MM.1S (cell line): ENCODE results near the gene LOXHD1.

Source experiments
- DNase-seq: peaks from one replicate; pipeline ENCODE4 v3.0.0-alpha.2; 2015
- H2AFZ ChIP-seq: fragments of 300-600 bp; sonication (generic); 2 replicates; pipeline ENCODE4 v1.6.0; 2016; ENCODE audit warnings: antibody characterized with exemption, low read length
- H3F3A ChIP-seq: fragments of 300-600 bp; sonication (generic); 2 replicates; pipeline ENCODE4 v1.6.1; 2016; ENCODE audit warnings: mild to moderate bottlenecking, antibody characterized with exemption, low read length, moderate library complexity, mixed read lengths; ENCODE audit not compliant: insufficient read depth
- H3K27ac ChIP-seq: fragments of 300-600 bp; sonication (generic); 2 replicates; pipeline ENCODE4 v1.5.1; 2016; ENCODE audit warnings: mild to moderate bottlenecking, low read length
- H3K27me3 ChIP-seq: fragments of 300-600 bp; sonication (generic); replicated peaks from 2 replicates; pipeline ENCODE4 v1.6.0; 2016; ENCODE audit warnings: low read length; ENCODE audit not compliant: insufficient read depth
- H3K36me3 ChIP-seq: fragments of 300-600 bp; sonication (generic); replicated peaks from 2 replicates; pipeline ENCODE4 v1.6.1; 2016; ENCODE audit warnings: mild to moderate bottlenecking, low read length, mixed read lengths; ENCODE audit not compliant: insufficient read depth
- H3K4me1 ChIP-seq: fragments of 300-600 bp; sonication (generic); 2 replicates; pipeline ENCODE4 v1.6.1; 2016; ENCODE audit warnings: low read length, mixed read lengths
- H3K4me2 ChIP-seq: fragments of 300-600 bp; sonication (generic); 2 replicates; pipeline ENCODE4 v1.6.0; 2016; ENCODE audit warnings: low read depth, low read length
- H3K4me3 ChIP-seq: fragments of 300-600 bp; sonication (generic); 2 replicates; pipeline ENCODE4 v1.5.1; 2016; ENCODE audit warnings: low read length, mixed read lengths
- H3K79me2 ChIP-seq: fragments of 300-600 bp; sonication (generic); 2 replicates; pipeline ENCODE4 v1.6.1; 2016; ENCODE audit warnings: mixed run types, low read length, mixed read lengths
- H3K9ac ChIP-seq: fragments of 300-600 bp; sonication (generic); 2 replicates; pipeline ENCODE4 v1.6.1; 2016; ENCODE audit warnings: low read length, mixed read lengths
- H3K9me2 ChIP-seq: fragments of 300-600 bp; sonication (generic); replicated peaks from 2 replicates; pipeline ENCODE4 v1.6.1; 2016; ENCODE audit warnings: mild to moderate bottlenecking, low read length, mixed read lengths; ENCODE audit not compliant: insufficient read depth
- H3K9me3 ChIP-seq: fragments of 300-600 bp; sonication (generic); replicated peaks from 2 replicates; pipeline ENCODE4 v1.6.1; 2016; ENCODE audit warnings: mild to moderate bottlenecking, low read length, mixed read lengths; ENCODE audit not compliant: insufficient read depth
- H4K20me1 ChIP-seq: fragments of 300-600 bp; sonication (generic); 2 replicates; pipeline ENCODE4 v1.6.1; 2016; ENCODE audit warnings: mild to moderate bottlenecking, low read length, moderate library complexity, mixed read lengths; ENCODE audit not compliant: insufficient read depth
- EZH2 ChIP-seq: fragments of 300-600 bp; sonication (generic); optimal IDR thresholded peaks from 2 replicates; pipeline ENCODE3; 2017; ENCODE audit warnings: low read depth, mild to moderate bottlenecking, antibody characterized with exemption, low read length, mixed read lengths
- EZH2phosphoT487 ChIP-seq: fragments of 300-600 bp; sonication (generic); IDR thresholded peaks from 2 replicates; pipeline ENCODE4 v1.6.1; 2018; ENCODE audit warnings: antibody characterized with exemption, low read length
- TF ChIP-seq, protein P1 (sequence below): fragments of 300-600 bp; sonication (generic); IDR thresholded peaks from 2 replicates; pipeline ENCODE4 v1.5.1; 2016; ENCODE audit warnings: antibody characterized with exemption, low read length, mixed read lengths

The LOXHD1 gene

DNA sequence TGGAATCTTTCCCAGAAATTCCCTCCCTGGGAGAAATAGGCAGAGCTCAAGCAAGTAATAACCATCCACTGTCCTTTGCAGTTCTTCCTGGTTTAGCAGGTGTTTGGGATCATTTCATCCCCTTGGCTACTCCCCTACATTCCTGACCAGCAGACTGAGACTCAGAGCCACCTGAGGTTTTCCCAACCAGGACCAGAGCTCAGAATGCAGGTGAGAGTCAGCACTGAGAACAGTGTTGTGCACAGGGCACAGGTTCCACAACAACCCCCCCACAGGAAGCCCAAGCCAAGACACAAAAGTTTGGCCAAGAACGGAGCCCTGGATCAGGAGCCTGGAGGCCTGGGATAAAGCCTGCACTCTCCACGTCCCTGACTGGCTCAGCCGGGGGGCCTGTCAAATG is 21.0 kb upstream of the LOXHD1 start:
- DNase-seq = no peak
- Histone ChIP-seq H4K20me1 (no peaks in the 10 kb centered on the region), H3K4me2 (no peak overlapping the region), H3K27me3 (no peaks in the 10 kb centered on the region), H3K27ac (no peak overlapping the region), H3K9me3 (no peaks in the 10 kb centered on the region), H2AFZ (no peak overlapping the region), H3K4me3 (no peak overlapping the region), H3K36me3 (no peaks in the 10 kb centered on the region), H3K79me2 (no peaks in the 10 kb centered on the region), H3K9ac (no peak overlapping the region), H3K9me2 (no peaks in the 10 kb centered on the region), H3K4me1 (no peaks in the 10 kb centered on the region), H3F3A (no peaks in the 10 kb centered on the region)
- TF ChIP-seq EZH2phosphoT487 (no peak), EZH2 (no peak)
- TF ChIP-seq, protein P1, sequence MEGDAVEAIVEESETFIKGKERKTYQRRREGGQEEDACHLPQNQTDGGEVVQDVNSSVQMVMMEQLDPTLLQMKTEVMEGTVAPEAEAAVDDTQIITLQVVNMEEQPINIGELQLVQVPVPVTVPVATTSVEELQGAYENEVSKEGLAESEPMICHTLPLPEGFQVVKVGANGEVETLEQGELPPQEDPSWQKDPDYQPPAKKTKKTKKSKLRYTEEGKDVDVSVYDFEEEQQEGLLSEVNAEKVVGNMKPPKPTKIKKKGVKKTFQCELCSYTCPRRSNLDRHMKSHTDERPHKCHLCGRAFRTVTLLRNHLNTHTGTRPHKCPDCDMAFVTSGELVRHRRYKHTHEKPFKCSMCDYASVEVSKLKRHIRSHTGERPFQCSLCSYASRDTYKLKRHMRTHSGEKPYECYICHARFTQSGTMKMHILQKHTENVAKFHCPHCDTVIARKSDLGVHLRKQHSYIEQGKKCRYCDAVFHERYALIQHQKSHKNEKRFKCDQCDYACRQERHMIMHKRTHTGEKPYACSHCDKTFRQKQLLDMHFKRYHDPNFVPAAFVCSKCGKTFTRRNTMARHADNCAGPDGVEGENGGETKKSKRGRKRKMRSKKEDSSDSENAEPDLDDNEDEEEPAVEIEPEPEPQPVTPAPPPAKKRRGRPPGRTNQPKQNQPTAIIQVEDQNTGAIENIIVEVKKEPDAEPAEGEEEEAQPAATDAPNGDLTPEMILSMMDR = no peak

DNA sequence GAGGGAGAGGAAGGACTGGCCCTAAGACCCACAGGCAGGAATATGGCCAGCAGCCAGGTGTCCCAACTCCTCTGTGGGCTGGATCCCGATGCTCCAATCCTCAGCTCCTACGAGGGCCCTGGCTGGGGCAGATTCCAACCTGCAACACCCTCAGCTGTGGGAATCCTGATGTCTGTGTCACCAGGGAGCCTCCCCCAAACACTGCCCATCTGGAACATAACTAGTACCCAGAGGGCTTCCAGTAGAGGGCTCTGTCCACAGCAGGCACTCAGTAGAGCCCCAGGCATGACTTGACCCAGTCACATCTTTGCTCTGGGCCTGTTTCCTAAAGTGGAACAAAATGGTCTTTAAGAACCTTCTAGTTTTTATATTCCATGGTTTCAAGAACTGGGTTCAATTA is 20.6 kb upstream of the LOXHD1 start:
- no peak overlapping the region for H3K4me2 ChIP-seq
- DNase-seq = no peak

DNA sequence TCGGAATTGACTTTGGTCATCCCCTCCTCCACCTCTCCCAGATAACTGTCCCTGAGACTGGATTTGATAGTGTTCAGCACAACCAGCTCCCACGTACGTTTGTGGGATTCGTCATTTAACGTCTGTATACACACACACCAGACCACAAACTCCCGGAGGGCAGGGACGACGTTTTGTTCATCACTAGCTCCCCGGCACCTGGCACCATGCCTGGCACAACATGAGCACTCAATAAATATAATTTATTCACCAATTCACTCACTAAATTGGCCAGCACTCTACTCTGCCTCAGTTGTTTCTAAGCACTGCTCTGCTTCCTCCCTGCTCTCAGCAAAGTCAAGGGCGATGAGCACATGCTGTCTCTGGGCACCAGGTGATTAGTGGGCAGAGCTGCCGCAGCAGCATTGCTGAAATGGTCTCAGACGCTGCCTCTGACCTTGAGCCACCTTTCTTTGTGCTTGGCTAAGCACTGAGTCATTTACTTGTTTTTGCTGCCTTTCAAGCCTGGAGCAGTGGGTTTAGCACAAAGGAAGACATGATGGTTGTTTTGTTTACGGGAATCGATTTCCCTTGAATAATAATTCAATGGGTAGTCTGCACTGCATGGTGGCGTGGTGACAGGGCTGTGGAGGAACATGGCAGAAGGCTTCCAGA is 19.3 kb upstream of the LOXHD1 start:
- Histone ChIP-seq H3F3A (no peaks in the 10 kb centered on the region), H3K9me3 (no peaks in the 10 kb centered on the region), H4K20me1 (no peaks in the 10 kb centered on the region), H3K9me2 (no peaks in the 10 kb centered on the region), H3K27me3 (no peaks in the 10 kb centered on the region), H3K36me3 (no peaks in the 10 kb centered on the region), H3K4me1 (0 out of 2 replicates have a peak, but pooled peaks cover 4% of the 10 kb centered on the region), H3K4me3 (no peak overlapping the region), H2AFZ (no peak overlapping the region), H3K27ac (no peak overlapping the region), H3K9ac (no peak overlapping the region), H3K79me2 (no peaks in the 10 kb centered on the region), H3K4me2 (no peak overlapping the region)
- DNase-seq = no peak
- TF ChIP-seq EZH2phosphoT487 (no peak), EZH2 (no peak)
- TF ChIP-seq, protein P1 = no peak

More for the DNA sequence above, 20.6 kb upstream of the LOXHD1 start:
- Histone ChIP-seq H3K4me3 (no peak overlapping the region), H3K9me2 (no peaks in the 10 kb centered on the region), H3K79me2 (no peaks in the 10 kb centered on the region), H3K27me3 (no peaks in the 10 kb centered on the region), H2AFZ (no peak overlapping the region), H4K20me1 (no peaks in the 10 kb centered on the region), H3K4me1 (0 out of 2 replicates have a peak, but pooled peaks cover 2% of the 10 kb centered on the region), H3K36me3 (no peaks in the 10 kb centered on the region), H3F3A (no peaks in the 10 kb centered on the region), H3K9me3 (no peaks in the 10 kb centered on the region), H3K27ac (no peak overlapping the region), H3K9ac (no peak overlapping the region)
- TF ChIP-seq EZH2 (no peak), EZH2phosphoT487 (no peak)
- TF ChIP-seq, protein P1 = no peak
